ENCODE results near the gene PLA2G3.
"Not testable (repeated sequence)": the region's sequence is repeated elsewhere in the genome, so short reads cannot be mapped to it uniquely, and the experiment has no call there.

Gene PLA2G3

DNA sequence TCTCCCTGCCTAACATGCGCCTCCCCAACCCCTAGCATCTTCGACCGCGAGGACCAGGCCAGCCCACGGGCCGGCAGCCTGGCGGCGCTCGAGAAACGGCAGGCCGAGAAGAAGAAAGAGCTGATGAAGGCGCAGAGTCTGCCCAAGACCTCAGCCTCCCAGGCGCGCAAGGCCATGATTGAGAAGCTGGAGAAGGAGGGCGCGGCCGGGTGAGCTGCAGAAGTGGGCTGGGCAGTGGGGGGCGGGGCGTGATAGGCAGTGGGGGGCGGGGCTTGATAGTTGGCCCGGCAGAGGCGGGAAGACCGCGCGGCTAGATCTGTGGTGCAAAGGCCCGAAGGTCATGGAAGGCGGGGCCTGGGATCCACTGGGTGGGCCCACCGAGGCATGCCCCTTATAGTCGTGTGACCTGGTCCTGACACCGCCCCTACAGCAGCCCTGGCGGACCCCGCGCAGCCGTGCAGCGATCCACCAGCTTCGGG lies 41.6 kb downstream of the PLA2G3 start:
- DNase-seq: no peak

DNA sequence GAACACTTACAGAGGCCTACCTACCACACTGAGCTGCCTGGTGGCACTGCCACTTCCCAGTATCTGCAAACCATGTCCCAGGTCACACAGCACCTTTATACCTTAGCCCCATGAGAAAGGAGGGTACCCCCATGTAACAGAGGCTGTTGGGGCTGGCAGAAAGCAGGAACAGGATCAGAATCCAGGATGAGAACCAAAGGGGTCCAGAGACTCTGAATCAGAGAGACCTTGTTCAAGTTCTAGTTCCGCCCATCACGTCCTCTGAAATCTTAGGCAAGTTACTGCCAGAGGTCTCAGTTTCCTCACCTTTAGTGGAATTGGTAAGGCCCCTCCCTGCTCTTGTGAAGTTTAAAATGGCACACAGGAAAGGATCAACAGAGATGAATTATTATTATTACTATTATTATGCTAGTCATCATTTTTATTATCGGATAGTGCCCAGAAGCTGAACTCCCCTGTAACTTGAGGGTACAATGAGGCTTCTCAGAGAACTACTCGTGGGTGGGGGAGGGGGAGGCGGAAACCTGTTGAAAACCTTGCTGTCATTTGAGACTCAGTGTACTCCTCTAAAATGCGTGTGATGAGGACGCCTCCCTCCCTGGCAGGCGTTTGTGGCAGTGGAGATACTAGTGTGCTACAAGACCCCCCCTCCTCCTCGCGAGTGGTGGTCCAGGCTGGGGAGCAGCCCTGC lies 42.2 kb downstream of the PLA2G3 start:
- DNase-seq: no peak

DNA sequence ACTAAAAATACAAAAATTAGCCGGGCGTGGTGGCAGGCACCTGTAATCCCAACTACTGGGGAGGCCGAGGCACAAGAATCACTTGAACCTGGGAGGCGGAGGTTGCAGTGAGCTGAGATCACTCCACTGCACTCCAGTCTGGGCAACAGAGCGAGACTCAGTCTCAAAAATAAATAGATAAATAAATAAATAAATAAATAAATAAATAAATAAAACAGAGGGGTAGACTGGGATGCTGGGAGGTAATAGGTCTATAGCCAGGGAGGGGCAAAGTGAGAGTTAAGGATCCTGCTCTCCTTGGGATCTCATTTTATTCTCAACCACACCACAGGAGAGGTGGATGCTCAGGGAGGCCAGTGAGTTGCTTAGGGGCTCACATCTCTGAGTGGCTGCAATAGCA lies 42.8 kb downstream of the PLA2G3 start:
- not testable (repeated sequence) for DNase-seq

DNA sequence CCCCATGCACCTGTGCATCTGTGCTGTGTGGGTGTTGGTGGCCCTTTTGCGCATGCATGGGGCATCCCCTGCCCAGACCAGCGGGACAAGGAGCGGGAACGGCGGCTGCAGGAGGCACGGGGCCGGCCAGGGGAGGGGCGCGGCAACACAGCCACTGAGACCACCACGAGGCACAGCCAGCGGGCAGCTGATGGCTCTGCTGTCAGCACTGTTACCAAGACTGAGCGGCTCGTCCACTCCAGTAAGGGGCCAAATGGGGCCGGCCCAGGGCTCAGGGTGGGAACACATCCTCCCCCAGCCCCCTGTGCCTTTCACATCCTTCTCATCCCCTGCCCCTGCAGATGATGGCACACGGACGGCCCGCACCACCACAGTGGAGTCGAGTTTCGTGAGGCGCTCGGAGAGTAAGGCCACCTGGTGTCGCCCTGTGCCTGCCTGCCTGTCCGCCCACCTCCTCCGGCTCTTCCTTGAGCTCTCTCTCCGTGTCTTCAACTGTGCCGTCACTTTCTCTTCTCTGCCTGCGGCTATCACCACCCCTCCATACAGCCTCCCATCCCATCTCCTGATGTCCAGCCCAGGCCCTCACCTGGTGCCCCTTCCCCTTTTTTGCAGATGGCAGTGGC lies 43.5 kb downstream of the PLA2G3 start:
- DNase-seq: no peak

DNA sequence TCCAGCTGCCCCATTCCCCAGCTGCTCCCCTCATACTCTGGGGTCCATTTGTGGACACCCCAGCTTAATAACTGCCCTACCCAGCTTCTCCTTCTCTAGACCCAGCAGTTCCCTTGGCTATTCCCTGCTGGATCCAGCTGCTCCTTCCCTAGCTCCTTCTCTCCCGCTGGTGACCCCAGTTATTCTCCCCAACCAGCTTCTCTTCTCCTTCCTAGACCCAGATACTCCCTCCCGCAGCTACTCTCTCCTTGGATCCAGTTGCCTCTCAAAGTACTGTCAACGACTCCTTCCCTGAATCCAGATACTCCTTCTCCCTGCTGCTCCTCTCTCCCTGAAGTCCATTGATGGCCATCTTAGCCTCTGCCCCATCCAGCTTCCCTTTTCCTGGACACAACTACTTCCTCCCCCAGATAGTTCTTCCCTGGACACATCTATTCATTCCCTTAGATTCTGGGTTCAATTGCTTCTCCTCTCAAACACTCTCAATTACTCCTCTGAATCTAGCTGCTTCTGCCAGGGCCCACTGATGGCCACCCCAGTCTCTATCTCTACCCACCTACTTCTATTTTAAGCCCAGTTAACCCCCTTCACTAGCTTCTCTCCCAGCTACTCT lies 44.6 kb downstream of the PLA2G3 start:
- no peak for DNase-seq

DNA sequence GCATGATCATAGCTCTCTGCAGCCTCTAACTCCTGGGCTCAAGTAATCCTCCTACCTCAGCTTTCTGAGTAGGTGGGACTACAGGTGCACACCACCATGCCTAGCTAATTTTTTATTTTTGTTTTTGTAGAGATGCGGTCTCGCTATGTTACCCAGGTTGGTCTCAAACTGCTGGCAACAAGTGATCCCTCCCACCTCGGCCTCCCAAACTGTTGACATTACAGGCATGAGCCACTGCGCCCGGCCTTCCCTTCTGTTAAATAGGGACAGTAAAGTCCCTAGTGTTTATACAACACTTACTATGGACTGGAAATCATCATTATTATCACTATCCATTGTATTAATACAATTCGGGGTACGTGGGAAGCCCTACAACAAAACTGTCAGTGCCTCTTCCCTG lies 45.6 kb downstream of the PLA2G3 start:
- DNase-seq: no peak

DNA sequence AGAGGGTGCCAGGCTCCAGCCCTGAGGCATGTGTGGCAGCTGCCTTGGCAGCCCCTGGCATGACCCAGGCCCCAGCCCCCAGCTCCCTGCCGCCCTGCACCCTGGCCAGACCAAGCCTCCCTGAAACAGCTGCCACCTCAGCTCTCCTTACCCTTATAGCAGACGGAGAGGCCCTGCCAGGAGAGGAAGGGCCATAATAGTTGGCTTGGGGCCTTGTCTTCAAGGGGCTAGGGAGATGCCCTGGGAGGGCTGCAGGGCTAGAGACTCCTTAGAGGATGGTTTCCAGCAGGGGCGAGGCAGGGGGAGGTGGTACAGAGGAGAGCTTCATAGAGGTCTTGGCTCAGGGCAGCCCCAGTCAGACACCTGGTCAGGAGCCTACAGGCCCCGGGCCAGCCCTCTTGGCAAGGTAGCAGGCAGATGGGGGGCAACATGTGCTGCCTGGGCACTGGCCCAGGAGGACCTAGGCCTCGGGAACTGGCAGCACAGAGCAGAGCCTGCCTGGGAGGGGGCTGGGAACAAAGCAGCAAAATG lies 46.2 kb downstream of the PLA2G3 start:
- DNase-seq: no peak

DNA sequence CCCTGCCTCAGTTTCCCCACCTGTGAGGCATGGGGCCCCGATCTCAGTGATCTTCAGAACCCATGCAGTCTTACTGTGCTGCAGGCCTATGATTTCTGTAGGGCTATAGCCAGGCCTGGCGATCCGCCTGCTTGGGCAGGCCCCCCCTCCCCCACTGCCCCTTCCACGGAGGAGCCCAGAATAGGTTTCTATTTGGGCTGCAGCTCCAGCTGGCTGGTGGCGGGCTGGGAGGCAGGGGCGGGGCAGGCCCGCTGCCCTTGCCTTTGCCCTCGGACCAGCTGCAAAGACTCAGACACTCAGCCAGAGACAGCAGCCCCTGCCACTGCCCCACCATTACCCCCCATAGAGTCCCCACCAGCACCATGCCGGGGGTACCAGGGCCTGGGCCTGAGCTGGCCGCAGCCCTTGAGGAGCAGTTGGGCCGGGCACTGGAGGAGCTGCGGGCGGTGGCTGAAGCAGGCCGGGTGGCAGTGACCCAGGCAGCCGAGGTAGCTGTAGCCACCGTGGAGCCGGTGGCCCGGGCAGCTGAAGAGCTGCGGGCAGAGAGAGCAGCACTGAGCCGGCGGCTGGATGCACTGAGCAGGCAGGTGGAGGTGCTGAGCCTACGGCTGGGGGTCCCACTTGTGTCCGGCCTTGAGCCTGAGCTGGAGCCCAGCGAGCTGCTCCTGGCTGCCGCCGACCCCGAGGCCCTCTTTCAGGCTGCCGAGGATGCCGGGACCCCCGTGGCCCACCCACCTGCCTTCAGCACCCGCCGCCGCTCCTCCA lies 47.0 kb downstream of the PLA2G3 start:
- no peak for DNase-seq

DNA sequence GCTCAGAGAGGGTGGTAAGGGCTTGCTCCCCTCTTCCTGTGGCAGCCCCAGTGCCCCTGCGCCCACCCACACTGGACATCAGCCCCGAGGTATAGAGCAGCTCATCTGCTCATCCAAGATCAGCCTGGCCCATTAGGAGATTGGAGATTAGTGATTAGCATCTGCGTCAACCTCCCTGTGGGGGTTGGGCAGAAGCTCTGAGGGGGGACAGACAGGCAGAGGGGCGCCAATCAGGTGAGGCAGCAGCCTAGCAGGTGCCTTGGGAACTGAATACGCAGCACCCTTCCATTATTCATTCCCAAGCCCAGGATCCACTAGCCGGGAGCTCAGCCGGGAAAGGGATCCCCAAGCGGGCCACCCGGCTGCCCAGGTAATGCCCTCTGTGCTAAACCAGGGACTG lies 48.1 kb downstream of the PLA2G3 start:
- no peak for DNase-seq

DNA sequence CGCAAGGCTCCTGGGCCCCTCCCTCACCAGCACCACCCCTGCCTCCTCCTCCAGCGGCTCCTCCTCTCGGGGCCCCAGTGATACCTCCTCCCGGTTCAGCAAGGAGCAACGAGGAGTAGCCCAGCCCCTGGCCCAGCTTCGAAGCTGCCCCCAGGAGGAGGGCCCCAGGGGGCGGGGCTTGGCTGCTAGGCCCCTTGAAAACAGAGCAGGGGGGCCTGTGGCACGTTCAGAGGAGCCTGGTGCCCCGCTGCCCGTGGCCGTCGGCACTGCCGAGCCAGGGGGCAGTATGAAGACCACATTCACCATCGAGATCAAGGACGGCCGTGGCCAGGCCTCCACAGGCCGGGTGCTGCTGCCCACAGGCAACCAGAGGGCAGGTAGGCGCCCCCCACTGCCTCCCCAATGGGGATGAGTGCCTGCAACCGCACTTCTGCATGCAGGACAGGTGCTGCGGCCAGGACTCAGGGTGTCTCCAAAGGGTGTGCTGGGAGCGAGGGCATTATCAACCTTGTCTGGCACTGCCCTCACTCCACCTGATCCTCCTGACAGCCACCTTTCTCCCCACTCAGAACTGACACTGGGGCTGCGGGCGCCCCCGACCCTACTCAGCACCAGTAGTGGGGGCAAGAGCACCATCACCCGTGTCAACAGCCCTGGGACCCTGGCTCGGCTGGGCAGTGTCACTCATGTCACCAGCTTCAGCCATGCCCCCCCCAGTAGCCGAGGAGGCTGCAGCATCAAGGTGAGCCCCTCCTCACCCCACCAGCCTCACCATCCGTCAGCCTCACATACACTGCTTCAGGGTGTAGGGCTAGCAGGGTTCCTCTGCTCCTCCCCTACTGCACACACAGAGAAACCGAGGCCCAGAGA lies 49.0 kb downstream of the PLA2G3 start:
- no peak for DNase-seq

DNA sequence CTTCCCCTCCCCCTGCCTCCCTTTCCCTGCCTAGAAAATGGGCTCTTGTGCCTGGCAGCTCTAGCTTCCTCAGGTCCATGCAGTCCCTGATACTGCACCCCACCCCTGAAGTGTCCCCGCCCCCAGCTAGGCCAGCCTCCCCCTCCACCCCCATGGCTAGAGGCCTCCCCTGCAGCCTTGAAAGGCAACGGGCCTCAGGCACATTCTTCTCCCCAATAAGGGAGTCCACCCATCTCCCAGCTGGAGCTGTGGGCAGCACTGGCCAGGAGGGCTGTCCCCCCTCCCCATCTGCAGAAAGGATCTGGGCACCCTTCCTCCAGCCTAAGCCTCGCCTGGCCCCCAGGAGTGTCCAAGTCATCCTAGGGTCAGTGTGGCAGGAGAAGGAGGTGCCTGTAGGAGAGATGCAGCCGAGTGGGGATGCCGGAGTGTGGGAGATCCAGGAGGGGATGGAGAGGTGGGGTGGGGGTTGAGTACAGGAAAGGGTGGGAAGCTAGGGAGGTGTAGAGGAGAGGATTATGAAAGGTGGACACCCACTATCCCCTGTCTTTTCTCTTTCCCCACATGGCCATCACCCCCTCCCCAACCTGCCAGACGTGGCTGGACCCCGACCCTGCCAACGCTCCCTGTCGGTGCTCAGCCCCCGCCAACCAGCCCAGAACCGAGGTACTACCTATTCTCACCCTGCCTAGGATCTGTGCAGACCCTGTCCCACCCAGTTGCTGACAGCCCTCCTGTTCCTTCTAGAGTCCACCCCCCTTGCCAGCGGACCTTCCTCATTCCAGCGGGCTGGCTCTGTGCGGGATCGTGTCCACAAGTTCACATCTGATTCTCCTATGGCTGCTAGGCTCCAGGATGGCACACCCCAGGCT lies 49.9 kb downstream of the PLA2G3 start:
- no peak for DNase-seq

DNA sequence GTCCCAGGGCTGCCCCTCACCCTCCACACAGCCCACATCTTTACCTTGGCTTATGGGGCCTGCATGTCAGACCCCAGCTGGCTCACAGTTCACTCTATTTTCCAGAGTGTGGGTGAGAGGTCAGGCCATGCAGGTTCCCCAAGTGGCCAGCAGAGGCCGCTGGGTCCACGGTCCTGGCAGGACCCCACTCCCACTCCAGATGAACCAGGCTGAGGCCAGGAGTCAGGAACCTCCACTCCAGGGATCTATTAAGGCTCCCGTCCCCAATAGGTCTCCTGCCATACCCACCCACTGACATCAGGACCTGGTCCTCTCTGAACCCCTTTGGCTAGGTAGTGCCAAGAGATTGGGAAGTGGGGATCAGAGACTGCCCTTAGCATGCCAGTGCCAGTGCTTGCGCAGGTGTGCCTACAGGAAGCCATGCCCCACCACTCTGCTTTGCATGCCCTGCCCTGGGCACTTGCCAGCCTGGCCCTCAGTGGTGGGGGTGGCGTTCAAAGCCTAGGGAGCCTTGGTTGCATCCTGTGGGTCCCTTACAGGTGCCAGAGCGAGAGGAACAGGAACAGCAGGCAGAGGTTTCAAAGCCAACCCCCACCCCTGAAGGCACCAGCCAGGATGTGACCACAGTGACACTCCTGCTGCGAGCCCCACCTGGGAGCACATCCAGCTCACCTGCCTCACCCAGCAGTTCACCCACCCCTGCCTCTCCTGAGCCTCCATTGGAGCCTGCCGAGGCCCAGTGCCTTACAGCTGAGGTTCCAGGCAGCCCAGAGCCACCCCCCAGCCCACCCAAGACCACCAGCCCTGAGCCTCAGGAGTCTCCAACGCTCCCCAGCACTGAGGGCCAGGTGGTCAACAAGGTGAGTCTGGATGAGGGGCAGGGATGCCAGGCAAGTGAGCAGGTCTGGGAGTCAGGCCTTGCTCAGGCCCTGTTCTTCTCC lies 50.9 kb downstream of the PLA2G3 start:
- peak; percentile 55 for DNase-seq

DNA sequence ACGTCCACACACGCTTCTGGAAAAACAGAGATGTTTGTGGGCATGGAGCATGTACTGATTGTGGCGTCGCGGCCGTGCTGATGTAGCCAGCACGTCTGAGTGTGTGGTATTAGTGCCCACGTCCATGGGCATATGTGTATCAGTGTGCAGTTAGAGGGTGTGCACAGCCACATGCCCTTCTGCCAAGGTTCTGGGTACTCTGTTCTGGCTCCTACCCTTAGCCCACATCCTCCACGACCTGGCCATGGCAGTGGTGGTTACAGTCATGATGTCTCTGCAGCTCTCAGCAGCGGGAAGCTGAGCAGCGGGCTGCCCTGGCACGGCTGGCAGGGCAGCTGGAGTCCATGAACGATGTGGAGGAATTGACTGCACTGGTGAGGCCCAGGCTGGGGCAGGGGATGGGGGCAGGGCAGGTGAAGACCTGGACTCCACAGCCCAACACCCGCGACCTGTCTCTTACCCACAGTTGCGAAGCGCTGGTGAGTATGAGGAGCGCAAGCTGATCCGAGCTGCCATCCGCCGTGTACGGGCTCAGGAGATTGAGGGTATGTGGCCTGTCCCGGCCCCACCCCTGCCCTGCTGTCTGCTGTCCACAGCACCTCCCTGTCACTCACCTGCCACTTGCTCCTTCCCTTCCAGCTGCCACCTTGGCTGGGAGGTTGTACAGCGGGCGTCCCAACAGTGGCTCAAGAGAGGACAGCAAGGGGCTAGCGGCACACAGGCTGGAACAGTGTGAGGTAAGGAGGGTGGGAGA lies 51.9 kb downstream of the PLA2G3 start:
- DNase-seq: no peak

DNA sequence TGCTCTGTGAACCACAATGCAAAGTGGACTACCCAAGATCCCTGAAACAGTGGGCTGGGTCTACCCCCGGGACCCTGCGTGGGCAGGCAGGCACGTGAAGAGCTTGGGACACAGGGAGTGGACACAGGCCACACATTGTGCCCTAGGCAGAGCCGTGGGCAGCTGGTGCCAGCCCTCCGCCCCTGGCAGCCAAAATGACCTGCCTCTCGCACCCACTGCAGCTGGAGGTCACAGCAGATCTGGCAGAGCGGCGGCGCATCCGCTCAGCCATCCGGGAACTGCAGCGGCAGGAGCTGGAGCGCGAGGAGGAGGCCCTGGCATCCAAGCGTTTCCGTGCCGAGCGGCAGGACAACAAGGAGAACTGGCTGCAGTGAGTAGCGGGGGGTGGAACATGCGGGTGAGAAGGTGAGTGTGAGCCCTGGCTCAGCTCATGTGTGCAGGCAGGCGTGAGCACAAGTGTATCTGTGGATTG lies 52.5 kb downstream of the PLA2G3 start:
- no peak for DNase-seq

DNA sequence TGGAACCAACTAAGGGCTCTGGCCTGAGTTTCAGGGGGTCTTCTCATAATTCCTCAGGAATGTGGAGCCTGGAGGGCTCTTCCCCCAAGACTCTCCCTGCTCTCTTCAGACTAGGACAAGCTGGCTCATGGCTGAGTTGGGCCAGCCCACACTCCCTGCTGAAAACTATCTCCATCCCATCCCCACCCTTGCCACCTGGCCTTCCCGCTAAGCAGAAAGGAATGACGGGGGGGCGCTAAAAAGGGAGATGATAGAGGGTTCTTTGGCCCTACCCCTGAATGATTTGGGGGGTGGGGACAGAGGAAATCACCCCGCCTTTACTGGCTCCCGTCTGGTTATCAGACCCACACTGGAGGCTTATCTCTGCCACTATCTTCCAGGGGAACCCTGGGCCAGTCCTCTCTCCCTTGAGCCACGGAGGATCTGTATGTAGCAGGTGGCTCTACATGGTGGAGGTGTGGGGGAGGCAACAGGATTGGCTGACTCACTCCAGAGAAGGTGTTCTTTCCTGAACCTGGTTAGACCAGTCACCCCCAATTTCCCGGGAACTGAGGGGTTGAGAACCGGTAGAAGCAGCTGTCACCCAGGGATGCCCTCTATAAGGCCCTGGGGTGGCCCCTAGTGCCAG lies 53.5 kb downstream of the PLA2G3 start:
- no peak for DNase-seq

DNA sequence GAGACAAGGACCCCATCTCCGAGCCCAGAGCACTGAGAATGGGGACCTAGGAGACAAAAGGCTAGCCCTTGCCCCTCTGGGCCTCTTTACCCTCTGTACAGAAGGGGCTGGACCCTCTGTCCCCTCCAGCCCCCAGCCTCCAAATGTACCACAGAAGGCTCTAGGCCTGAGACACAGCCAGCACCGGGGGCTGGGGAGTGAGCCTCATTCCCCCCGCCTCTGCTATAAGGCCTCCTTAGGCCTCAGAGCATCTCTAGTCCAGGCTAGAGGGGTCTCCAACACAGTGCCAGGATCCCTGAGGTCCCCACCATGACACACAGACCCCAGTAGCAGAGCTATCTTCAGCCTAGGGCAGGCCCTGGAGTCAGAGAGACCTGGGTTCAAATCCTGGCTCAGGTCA lies 54.4 kb downstream of the PLA2G3 start:
- DNase-seq: no peak

DNA sequence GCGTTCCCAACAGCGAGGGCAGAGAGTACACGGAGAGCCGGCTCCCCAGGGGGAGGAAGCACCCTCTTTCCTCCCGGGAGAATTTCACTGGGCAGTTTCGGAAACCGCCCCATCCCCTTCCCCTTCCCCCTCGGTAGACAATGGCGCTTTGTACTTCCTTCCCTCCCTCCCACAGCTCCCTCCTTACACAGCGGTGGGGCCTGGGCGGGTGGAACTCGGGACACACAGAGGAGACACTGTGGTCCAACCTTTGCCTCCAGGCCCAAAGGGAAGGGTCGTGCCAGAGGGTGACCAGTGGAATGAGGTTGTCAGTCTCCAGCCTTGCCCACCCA lies 54.8 kb downstream of the PLA2G3 start:
- DNase-seq: no peak

DNA sequence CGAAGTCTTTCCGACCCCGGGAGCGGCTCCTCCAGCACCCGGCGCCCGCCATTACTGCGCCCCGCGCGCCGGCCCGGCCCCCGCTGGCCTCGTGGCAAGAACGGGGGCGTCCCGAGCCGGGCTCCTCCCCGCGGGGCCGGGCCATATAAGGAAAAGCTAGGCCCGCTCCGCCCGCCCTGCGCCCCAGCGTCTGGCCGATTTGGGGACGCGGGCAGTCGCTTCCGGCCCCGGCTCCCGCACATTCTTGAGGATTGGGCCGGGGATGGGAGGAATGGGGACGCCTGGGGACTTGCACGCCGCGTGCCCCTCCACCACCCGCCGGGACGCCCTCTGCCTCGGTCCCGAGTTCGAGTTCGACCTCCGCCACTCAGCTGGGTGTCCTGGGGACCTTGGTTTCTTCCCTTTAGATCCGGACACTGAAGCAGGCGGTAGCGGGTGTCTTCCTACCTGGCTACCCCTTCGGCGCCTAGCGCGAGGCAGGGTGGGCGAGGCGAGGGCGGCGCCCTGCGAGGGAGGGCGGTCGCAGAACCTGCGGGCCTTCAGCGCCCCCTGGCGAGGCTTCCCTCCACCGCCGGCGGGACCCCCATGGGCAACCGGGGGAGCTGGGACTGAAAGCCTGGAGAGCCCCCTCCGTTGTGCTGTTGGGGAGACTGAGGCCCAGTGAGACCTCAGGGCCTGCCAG lies 55.4 kb downstream of the PLA2G3 start:
- peak; percentile 92 for DNase-seq

Data from activated CD4-positive, alpha-beta T cell treated with anti-CD3 and anti-CD28 coated beads, Interleukin-2, Interleukin-6, amounts not matched to agents 100 ng/mL and 50 ng/mL, durations not matched to agents 16 hours and 8 hours (primary cell).